ENCODE results near the gene VKORC1L1.

VKORC1L1 gene

DNA sequence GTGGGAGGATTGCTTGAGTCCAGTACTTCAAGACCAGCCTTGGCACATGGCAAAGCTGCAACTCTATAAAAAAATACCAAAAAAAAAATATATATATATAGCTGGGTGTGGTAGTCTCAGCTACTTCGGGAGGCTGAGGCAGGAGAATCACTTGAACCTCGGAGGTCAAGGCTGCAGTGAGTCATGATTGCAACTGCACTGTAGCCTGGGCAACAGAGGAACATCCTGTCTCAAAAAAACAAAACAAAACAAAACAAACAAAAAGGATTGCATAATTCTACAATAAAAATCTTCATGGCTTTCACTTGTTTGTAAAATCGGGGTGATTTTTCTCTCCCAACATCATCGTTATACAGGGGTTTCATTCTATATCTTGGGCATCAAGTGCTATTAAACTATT, 74.0 kb downstream of the VKORC1L1 start:
- TF ChIP-seq, protein P1, sequence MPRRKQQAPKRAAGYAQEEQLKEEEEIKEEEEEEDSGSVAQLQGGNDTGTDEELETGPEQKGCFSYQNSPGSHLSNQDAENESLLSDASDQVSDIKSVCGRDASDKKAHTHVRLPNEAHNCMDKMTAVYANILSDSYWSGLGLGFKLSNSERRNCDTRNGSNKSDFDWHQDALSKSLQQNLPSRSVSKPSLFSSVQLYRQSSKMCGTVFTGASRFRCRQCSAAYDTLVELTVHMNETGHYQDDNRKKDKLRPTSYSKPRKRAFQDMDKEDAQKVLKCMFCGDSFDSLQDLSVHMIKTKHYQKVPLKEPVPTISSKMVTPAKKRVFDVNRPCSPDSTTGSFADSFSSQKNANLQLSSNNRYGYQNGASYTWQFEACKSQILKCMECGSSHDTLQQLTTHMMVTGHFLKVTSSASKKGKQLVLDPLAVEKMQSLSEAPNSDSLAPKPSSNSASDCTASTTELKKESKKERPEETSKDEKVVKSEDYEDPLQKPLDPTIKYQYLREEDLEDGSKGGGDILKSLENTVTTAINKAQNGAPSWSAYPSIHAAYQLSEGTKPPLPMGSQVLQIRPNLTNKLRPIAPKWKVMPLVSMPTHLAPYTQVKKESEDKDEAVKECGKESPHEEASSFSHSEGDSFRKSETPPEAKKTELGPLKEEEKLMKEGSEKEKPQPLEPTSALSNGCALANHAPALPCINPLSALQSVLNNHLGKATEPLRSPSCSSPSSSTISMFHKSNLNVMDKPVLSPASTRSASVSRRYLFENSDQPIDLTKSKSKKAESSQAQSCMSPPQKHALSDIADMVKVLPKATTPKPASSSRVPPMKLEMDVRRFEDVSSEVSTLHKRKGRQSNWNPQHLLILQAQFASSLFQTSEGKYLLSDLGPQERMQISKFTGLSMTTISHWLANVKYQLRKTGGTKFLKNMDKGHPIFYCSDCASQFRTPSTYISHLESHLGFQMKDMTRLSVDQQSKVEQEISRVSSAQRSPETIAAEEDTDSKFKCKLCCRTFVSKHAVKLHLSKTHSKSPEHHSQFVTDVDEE (CRISPR knock-in tag; IDR thresholded peaks at IDR 0.05), result no peak
- TF ChIP-seq TOX (CRISPR knock-in tag; IDR thresholded peaks at IDR 0.05; ENCODE audit: borderline replicate concordance), result no peak
- TF ChIP-seq, protein P2, sequence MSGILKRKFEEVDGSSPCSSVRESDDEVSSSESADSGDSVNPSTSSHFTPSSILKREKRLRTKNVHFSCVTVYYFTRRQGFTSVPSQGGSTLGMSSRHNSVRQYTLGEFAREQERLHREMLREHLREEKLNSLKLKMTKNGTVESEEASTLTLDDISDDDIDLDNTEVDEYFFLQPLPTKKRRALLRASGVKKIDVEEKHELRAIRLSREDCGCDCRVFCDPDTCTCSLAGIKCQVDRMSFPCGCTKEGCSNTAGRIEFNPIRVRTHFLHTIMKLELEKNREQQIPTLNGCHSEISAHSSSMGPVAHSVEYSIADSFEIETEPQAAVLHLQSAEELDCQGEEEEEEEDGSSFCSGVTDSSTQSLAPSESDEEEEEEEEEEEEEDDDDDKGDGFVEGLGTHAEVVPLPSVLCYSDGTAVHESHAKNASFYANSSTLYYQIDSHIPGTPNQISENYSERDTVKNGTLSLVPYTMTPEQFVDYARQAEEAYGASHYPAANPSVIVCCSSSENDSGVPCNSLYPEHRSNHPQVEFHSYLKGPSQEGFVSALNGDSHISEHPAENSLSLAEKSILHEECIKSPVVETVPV (CRISPR knock-in tag; IDR thresholded peaks at IDR 0.05), result no peak
- no peak for TF ChIP-seq TCF4 (CRISPR knock-in tag; IDR thresholded peaks at IDR 0.05; ENCODE audit: borderline replicate concordance)
- TF ChIP-seq ESRRG (CRISPR knock-in tag; IDR thresholded peaks at IDR 0.05), result no peak
- TF ChIP-seq, protein P3, sequence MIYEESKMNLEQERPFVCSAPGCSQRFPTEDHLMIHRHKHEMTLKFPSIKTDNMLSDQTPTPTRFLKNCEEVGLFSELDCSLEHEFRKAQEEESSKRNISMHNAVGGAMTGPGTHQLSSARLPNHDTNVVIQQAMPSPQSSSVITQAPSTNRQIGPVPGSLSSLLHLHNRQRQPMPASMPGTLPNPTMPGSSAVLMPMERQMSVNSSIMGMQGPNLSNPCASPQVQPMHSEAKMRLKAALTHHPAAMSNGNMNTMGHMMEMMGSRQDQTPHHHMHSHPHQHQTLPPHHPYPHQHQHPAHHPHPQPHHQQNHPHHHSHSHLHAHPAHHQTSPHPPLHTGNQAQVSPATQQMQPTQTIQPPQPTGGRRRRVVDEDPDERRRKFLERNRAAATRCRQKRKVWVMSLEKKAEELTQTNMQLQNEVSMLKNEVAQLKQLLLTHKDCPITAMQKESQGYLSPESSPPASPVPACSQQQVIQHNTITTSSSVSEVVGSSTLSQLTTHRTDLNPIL (CRISPR knock-in tag; IDR thresholded peaks at IDR 0.05; ENCODE audit: low read depth), result no peak
- no peak for TF ChIP-seq ZC3H10 (CRISPR knock-in tag; IDR thresholded peaks at IDR 0.05)
- 0 out of 3 replicates have a peak, but pooled peaks have one; percentile 29 for ATAC-seq

DNA sequence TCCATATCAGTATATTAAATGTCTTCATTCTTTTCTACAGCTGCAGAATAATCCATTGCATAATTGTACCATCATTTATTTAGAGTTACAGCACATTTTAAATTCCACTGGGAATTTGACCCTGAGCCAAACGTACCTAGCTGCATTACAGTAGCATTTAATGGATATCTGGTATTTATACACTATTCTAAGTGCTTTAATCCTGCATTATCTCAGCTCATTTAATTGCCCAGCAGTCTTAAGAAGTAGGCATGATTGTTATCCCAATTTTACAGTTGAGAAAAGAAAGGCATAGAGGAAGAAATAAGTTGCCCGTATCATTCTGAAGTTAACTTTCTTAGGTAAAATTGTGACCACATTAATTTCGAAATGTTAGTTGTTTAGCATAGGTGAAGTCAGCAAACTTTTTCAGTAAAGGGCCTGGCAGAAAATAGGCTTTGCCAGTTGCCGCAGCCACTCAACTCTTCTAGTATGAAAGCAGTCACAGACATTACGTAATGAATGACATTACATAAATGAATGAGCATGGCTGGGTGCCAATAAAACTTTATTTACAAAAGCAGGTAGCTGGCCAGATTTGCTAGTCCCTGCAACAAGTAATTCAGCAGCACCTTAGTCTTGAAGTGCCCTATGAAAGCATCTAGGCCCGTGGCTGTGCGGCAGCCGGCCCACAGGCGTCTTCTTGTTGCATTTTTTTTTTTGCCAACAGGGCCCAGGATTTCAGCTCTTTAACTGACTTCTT, 79.1 kb downstream of the VKORC1L1 start:
- TF ChIP-seq, protein P1 (CRISPR knock-in tag; IDR thresholded peaks at IDR 0.05), result no peak
- TF ChIP-seq SNAI2 (CRISPR knock-in tag; IDR thresholded peaks at IDR 0.05) (0 out of 2 replicates have a peak, but pooled peaks have one; percentile 62), ZNF70 (CRISPR knock-in tag; IDR thresholded peaks at IDR 0.05) (no peak), ZNF8 (CRISPR knock-in tag; IDR thresholded peaks at IDR 0.05) (0 out of 2 replicates have a peak, but pooled peaks have one; percentile 13), ZFP30 (CRISPR knock-in tag; IDR thresholded peaks at IDR 0.05) (no peak), ISL1 (CRISPR knock-in tag; IDR thresholded peaks at IDR 0.05) (peak; percentile 94), RARB (CRISPR knock-in tag; IDR thresholded peaks at IDR 0.05) (no peak), TOX (CRISPR knock-in tag; IDR thresholded peaks at IDR 0.05; ENCODE audit: borderline replicate concordance) (no peak), ZFP3 (CRISPR knock-in tag; IDR thresholded peaks at IDR 0.05) (no peak), ZNF565 (CRISPR knock-in tag; conservative IDR thresholded peaks at IDR 0.05; ENCODE audit: low read depth) (no peak)
- TF ChIP-seq, protein P4, sequence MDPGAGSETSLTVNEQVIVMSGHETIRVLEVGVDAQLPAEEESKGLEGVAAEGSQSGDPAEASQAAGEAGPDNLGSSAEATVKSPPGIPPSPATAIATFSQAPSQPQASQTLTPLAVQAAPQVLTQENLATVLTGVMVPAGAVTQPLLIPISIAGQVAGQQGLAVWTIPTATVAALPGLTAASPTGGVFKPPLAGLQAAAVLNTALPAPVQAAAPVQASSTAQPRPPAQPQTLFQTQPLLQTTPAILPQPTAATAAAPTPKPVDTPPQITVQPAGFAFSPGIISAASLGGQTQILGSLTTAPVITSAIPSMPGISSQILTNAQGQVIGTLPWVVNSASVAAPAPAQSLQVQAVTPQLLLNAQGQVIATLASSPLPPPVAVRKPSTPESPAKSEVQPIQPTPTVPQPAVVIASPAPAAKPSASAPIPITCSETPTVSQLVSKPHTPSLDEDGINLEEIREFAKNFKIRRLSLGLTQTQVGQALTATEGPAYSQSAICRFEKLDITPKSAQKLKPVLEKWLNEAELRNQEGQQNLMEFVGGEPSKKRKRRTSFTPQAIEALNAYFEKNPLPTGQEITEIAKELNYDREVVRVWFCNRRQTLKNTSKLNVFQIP (CRISPR knock-in tag; IDR thresholded peaks at IDR 0.05; ENCODE audit: borderline replicate concordance, low read depth), result no peak

DNA sequence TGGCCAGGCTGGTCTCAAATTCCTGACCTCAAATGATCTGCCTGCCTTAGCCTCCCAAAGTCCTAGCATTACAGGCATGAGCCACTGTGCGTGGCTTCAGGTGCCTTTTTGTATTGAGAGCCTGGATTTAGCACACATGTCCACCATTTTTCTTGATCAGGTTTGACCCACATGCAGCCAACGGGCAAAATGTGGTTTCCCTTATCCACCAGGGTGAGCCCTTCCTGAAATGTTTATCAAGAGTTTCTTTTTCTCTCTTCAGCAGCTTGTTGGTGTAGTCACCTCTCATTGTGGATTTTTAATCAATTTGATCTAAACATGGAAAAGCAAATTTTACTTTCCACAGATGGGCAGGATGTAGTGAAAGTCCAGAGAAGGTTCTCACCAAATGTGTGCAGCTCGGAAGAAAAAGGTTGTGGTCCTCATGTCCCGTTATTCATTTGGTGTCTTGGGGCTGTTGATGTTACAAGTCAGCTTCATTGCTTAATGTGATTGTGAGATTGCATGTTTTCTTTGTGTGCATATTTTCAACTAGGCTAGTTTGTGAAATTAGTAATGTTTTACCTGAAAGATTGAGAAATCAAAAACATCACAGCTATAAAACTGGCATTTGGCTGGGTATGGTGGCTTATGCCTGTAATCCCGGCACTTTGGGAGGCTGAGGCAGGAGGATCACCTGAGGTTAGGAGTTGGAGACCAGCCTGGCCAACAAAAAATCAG, 80.3 kb downstream of the VKORC1L1 start:
- no peak for ATAC-seq
- no peak for TF ChIP-seq ZC3H10 (CRISPR knock-in tag; IDR thresholded peaks at IDR 0.05)
- no peak for TF ChIP-seq ZFP3 (CRISPR knock-in tag; IDR thresholded peaks at IDR 0.05)
- TF ChIP-seq, protein P2 (CRISPR knock-in tag; IDR thresholded peaks at IDR 0.05), result no peak
- no peak for TF ChIP-seq ARNTL (CRISPR knock-in tag; IDR thresholded peaks at IDR 0.05; ENCODE audit: borderline replicate concordance, low read depth)
- TF ChIP-seq PPARA (CRISPR knock-in tag; IDR thresholded peaks at IDR 0.05; ENCODE audit: borderline replicate concordance), result no peak
- no peak for TF ChIP-seq TCF4 (CRISPR knock-in tag; IDR thresholded peaks at IDR 0.05; ENCODE audit: borderline replicate concordance)
- no peak for TF ChIP-seq TOX (CRISPR knock-in tag; IDR thresholded peaks at IDR 0.05; ENCODE audit: borderline replicate concordance)
- no peak for TF ChIP-seq ISL1 (CRISPR knock-in tag; IDR thresholded peaks at IDR 0.05)
- TF ChIP-seq RARB (CRISPR knock-in tag; IDR thresholded peaks at IDR 0.05), result no peak
- TF ChIP-seq OSR1 (CRISPR knock-in tag; IDR thresholded peaks at IDR 0.05), result no peak
- TF ChIP-seq, protein P3 (CRISPR knock-in tag; IDR thresholded peaks at IDR 0.05; ENCODE audit: low read depth), result no peak
- TF ChIP-seq GLIS3 (CRISPR knock-in tag; IDR thresholded peaks at IDR 0.05), result no peak
- no peak for TF ChIP-seq BACH2 (CRISPR knock-in tag; IDR thresholded peaks at IDR 0.05; ENCODE audit: borderline replicate concordance)

More for the DNA sequence above, 79.1 kb downstream of the VKORC1L1 start:
- no peak for ATAC-seq

All from SK-N-SH treated with all-trans-retinoic acid at 6 μM for 48 hours (cell line).